ENCODE measurements around the gene GPATCH2L.

- TF ChIP-seq CTCF (conservative IDR thresholded peaks at IDR 0.05 in 1 of 2, IDR thresholded peaks at IDR 0.05 in 1 of 2; ENCODE audit: extremely low read depth in 1 of 2, insufficient read depth in 1 of 2, low read depth in 1 of 2, low read length in 2 of 2) (no peak), EZH2 (IDR thresholded peaks at IDR 0.05; ENCODE audit: borderline replicate concordance, low read length) (no peak)
Observed at GRCh38 chr14:76217179-76217578, 65.5 kb downstream of the GPATCH2L start.
